EL (cell line): ENCODE data around the gene ETFDH.
A peak's percentile ranks its signal among the peaks of the same experiment; 100 is the strongest.
"Not testable (repeated sequence)": the region's sequence is repeated elsewhere in the genome, so short reads cannot be mapped to it uniquely, and the experiment has no call there.

Experiments
- DNase-seq: peaks from one replicate; pipeline ENCODE4 v3.0.0-alpha.2; 2016

The ETFDH gene

GRCh38 chr4:158671915-158672806 is at the start of gene ETFDH:
ETFDH (plus strand) TSS chr4:158672296; CDS start chr4:158672457, 161 bp downstream.
- peak; percentile 99 for DNase-seq

DNA sequence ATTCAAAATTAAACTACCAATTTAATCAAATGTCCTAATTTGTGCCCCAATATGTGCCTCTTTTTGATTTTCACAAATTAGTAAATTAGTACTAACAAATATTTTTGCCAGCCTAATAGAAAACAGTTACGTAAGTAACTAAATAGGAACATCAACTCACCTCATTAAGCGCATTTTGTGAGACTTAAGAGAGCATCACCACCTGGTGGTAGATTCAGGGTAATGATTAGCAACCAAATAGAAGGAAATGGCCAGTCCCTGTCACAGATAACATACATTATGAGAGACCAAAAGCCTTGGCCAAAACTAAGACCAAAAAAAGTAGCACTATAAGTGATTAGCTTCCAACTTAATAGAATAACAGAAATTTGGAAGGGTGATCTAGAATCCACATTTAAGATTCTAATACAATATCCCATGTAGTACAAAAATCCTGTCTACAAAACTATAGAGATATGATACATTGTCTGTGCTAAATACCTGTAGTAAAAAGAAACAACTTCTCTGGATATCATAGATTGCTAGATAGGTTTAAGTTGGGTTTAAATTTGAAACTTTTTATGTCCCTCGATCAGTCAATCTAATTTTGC is 47.1 kb upstream of the ETFDH start:
- peak; percentile 59 for DNase-seq

- no peak for DNase-seq
These were observed 46.6 kb upstream of the ETFDH start for GRCh38 chr4:158625544-158625943.

DNA sequence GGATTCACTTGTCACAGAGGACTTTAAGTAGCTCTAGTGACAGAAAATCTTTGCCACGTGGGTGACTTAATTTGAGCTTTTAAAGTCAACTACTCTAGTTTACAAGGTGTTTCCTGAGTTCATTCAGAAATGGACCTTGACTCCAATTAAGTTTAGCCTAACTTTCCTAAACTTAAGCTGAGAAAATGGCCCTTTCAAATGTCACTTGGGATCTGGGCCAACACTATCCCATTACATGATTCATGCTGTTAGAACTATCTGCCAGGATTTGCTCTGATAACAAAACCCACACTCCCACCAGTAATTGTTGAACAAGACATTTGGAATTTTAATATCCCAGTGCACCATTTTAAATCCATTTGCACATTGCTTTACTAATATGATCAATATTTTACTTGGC is 41.2 kb upstream of the ETFDH start:
- DNase-seq = peak; percentile 59

GRCh38 chr4:158636619-158637018 is 35.5 kb upstream of the ETFDH start:
- no peak for DNase-seq

DNA sequence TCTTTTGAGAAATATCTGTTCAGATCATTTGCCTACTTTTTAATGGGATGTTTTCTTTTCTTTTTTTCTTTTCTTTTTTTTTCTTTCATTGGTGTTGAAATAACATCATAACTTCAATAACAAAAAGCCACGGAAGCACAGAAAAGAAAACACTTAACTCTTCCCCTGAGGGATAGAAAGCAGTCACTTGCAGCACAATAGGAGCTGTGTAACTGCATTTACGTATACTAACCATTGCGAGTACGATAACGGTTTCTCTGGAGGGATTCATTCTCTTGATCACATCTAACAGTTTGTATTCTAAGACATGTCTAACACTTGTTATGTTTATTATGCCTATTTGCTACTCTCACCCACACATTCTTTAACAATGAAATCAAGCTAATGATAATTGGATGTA is 27.7 kb upstream of the ETFDH start:
- no peak for DNase-seq

DNA sequence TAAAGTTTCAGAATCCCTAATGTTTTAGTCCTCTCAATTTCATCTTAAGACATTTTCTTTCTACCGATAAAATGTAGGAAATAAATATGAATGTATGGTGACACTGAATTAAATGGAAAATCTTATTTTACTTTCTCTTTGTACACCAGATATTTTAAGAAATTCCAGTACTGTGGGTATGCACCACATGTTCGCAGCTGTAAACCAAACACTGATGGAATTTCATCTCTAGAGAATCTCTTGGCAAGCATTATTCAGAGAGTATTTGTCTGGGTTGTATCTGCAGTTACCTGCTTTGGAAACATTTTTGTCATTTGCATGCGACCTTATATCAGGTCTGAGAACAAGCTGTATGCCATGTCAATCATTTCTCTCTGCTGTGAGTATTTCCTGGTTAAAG is 27.3 kb upstream of the ETFDH start:
- no peak for DNase-seq

GRCh38 chr4:158649111-158649680 is 22.9 kb upstream of the ETFDH start:
- peak; percentile 14 for DNase-seq

- no peak for DNase-seq
These were observed 19.2 kb upstream of the ETFDH start for GRCh38 chr4:158652920-158653319.

DNA sequence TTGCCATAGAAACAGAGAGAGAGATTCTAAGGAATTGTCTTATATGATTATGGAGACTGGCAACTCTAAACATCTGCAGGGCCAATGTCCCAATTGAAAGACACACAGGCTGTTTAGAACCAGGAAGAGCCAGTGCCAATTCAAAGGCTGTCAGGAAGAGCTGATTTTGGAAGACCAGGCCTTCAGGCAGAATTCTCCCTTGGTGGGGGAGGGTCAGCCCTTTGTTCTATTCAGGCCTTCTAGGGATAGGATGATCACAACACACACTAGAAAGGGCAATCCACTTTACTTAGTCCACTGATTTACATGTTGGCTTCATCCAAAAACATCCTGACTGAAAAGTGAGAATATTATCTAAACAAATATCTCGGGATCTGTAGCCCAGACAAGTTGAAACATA is 15.7 kb upstream of the ETFDH start:
- no peak for DNase-seq

DNA sequence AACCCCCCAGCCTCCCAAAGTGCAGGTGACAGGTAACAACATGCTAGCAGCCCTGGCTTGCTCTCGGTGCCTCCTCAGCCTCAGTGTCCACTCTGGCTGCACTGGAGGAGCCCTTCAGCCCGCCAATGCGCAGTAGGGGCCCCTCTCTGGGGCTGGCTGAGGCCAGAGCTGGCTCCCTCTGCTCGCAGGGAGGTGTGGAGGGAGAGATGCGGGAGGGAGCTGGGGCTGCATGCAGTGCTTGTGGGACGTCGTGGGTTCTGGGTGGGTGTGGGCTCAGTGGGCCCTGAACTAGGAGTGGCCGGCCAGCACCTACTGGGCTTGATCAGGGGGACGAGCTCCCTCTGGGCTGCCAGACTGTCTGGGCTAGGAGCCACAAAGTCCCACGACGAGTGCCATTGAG is 14.8 kb upstream of the ETFDH start:
- DNase-seq = no peak

DNA sequence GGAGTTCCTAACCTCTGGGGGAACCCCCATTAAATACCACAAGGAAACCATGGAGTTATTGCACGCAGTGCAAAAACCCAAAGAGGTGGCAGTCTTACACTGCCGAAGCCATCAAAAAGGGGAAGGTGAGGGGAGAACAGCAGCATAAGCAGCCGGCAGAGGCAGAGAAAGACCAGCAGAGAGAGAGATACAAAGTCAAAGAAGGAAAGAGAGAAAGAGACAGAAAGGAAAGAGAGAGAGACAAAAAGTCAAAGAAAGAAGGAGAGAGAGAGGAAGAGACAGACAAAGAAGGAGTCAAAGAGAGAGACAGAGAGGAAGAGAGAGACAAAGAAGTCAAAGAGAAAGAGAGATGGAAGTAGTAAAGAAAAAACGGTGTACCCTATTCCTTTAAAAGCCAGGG is 8.8 kb upstream of the ETFDH start:
- not testable (repeated sequence) for DNase-seq

- DNase-seq = not testable (repeated sequence)
These were observed 8.1 kb upstream of the ETFDH start for GRCh38 chr4:158663707-158664625.

DNA sequence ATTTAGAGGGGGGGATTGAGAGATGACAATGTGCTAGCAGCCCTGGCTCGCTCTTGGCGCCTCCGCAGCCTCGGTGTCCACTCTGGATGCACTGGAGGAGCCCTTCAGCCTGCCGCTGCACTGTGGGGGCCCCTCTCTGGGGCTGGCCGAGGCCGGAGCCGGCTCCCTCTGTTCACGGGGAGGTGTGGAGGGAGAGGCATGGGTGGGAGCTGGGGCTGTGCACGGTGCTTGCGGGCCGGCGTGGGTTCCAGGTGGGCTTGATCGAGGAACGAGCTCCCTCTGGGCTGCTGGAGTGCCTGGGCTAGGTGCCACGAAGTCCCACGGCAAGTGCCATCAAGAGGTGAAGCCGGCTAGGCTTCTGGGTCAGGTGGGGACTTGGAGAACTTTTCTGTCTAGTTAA is 7.3 kb upstream of the ETFDH start:
- DNase-seq = no peak

DNA sequence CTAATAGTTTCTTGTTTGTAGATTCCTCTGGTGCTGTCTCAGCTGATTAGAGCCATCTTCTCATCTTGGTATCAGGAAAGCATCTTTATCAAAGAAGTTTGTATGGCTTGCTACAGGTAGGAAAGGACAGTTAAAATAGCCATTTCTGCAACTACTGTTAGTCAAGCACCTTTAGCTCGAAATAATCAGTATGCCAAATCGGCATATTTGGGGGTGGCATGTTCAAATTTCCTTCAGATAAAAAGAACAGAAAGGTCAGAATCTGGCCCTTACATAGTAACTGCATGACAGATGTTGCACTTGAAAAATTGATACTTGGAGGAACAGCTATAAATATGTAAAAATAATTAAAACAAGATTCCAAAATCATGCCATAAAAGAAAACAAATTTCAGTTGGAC is 5.2 kb upstream of the ETFDH start:
- no peak for DNase-seq

- DNase-seq = peak; percentile 46
These were observed 4.4 kb upstream of the ETFDH start for GRCh38 chr4:158667651-158668198.

GRCh38 chr4:158669310-158669709 is 2.8 kb upstream of the ETFDH start:
- no peak for DNase-seq

DNA sequence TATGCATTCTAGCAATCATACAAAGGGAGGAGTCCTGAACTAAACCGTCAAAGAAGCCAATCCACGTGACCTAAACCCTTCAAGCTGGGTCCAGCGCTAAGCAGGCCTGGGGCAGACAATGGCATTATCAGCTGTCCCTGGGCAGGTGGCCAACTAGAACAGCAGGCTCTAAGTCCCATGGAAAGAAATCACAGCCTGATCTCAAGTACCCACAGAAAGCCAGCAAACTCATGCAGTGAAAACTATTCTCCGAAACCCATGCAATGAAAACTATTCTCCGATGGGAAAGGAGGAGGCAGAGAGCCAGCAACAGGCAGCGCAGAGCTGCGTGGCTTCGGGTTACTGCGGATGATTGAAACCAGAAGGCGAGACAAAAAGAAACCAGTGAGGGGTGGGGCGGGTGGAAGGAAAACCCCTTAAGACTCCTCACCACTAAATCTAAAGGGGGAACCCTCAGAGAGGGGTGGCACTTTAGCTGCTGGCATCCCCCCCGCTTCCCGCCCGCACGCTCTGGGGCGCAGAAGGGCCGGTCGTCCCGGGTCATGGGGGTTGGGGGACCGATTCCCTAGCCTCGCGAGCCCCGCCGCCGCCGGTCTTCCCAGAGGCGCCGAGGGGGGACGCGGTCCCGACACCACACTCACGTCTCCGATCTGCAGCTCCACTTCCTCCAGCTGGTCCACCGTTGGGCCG is 976 bp upstream of the ETFDH start:
- DNase-seq = peak; percentile 82

DNA sequence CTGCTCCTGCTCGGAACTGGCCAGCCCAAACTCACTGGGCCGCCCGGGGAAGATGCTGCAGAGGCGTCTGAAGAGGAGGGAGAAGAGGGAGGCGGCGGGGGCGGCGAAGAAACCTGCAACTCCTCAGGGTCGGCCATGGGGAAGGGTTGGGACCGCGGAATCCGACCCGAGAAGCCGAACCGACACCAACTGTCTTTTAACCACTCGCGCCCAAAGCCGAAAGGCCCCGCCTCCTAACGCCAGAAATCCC is 506 bp upstream of the ETFDH start, which contains the start of gene C4orf46:
TSS of gene C4orf46 (minus strand) at position 223 of the 250 bp plus-strand sequence. CDS start at position 137, 86 bp downstream.
- no peak for DNase-seq

DNA sequence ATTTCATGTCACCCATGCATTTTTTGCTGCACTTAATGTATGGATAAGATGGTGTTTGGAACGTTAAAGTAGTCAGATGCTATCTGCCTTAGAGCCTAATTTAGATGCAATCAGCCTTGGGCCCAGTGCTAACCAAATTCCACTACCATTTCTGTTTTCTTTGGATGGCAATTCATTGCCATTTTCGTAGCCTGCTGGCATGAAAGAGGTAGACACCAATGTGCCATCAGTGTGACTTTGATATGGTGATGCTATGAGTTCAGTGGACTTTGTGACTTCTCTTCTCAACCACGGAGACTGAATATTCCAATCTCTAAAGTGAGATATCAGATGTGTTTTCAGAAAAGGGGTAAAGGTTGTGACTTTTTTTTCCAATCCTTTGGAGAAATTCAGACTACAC is 1.5 kb downstream of the ETFDH start:
- DNase-seq = no peak

- DNase-seq = no peak
These were observed 4.0 kb downstream of the ETFDH start for GRCh38 chr4:158676076-158676475.

DNA sequence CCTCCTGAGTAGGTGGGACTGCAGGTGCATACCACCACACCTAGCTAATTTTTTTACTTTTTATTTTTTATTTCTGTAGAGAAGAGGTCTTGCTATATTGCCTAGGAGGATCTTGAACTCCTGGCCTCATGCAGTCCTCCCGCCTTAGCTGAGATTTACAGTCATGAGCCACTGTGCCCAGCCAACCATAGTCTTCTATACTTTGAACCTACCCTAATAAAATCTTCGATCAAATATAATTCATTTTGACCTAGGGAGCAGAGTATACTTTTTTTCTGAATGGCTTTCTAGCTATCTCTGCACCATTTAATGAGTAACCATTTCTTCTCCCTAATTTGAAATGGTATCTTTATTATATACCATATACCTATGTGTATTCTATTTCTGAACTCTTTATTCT is 6.7 kb downstream of the ETFDH start:
- DNase-seq = no peak
